OCI-LY7 (cell line): Measurements from ENCODE around the gene RNF213. TPM values are rescaled to one million over a fixed set of nuclear protein-coding genes. Genes with fewer than 3 reads are reported as not detected.
"Not testable (repeated sequence)": the region's sequence is repeated elsewhere in the genome, so short reads cannot be mapped to it uniquely, and the experiment has no call there.

Experiments
- BruUV-seq: library from RNA; stranded (reverse); fragments of 400-500 nt; replicated peaks from 2 replicates; lab custom pipeline; 2021; lab: Mats Ljungman, UMichigan
- CTCF ChIA-PET: fragments of 300-600 bp; sonication (Branson Sonifier 250); formaldehyde crosslinking; loops from one replicate; lab custom pipeline; 2022; ENCODE audit warnings: antibody characterized with exemption; ENCODE audit not compliant: unreplicated experiment; lab: Charles Lee
- POLR2A ChIA-PET: fragments of 300-600 bp; sonication (Branson Sonifier 250); formaldehyde crosslinking; loops from one replicate; lab custom pipeline; 2022; ENCODE audit warnings: antibody characterized with exemption; lab: Charles Lee
- DNase-seq: peaks from one replicate; pipeline ENCODE4 v3.0.0-alpha.2; 2015; ENCODE audit warnings: low spot score
- H2AFZ ChIP-seq: fragments of 200-600 bp; sonication (generic), shearing (Covaris generic); 2 replicates; pipeline ENCODE4 v1.6.1; 2014; ENCODE audit warnings: mild to moderate bottlenecking, antibody characterized with exemption, low read length, moderate library complexity
- H3K27ac ChIP-seq: fragments of 200-600 bp; sonication (generic); 2 replicates; pipeline ENCODE4 v1.5.1; 2014; ENCODE audit warnings: mixed run types, low read depth, mild to moderate bottlenecking, moderate library complexity, low read length, inconsistent platforms; ENCODE audit not compliant: poor library complexity, severe bottlenecking
- H3K36me3 ChIP-seq: fragments of 200-600 bp; sonication (generic); 2 replicates; pipeline ENCODE4 v1.6.1; 2014; ENCODE audit warnings: mild to moderate bottlenecking, antibody characterized with exemption, low read length, moderate library complexity, mixed read lengths; ENCODE audit not compliant: insufficient read depth
- H3K4me1 ChIP-seq: fragments of 200-600 bp; sonication (generic); 2 replicates; pipeline ENCODE4 v1.5.1; 2014; ENCODE audit warnings: mild to moderate bottlenecking, low read length; ENCODE audit not compliant: insufficient read depth, poor library complexity, severe bottlenecking
- H3K4me2 ChIP-seq: fragments of 200-600 bp; sonication (generic); 2 replicates; pipeline ENCODE4 v1.6.1; 2014; ENCODE audit warnings: mild to moderate bottlenecking, low read length
- H3K4me3 ChIP-seq: fragments of 200-600 bp; sonication (generic); 2 replicates; pipeline ENCODE4 v1.5.1; 2014; ENCODE audit warnings: mild to moderate bottlenecking, low read depth, low read length; ENCODE audit not compliant: poor library complexity, severe bottlenecking
- H3K79me2 ChIP-seq: fragments of 200-600 bp; sonication (generic); 2 replicates; pipeline ENCODE4 v1.6.1; 2016; ENCODE audit warnings: low read depth, mild to moderate bottlenecking, low read length, moderate library complexity, mixed read lengths; ENCODE audit not compliant: insufficient read depth
- H3K9me2 ChIP-seq: fragments of 200-600 bp; sonication (generic); 2 replicates; pipeline ENCODE4 v1.6.1; 2016; ENCODE audit warnings: mild to moderate bottlenecking, low read length, mixed read lengths; ENCODE audit not compliant: insufficient read depth
- H3K9me3 ChIP-seq: fragments of 200-600 bp; sonication (generic); 2 replicates; pipeline ENCODE4 v1.6.1; 2014; ENCODE audit warnings: mild to moderate bottlenecking, mixed run types, low read length, mixed read lengths
- H4K20me1 ChIP-seq: fragments of 200-600 bp; sonication (generic); 2 replicates; pipeline ENCODE4 v1.6.1; 2014; ENCODE audit warnings: mild to moderate bottlenecking, antibody characterized with exemption, low read length, moderate library complexity, mixed read lengths; ENCODE audit not compliant: insufficient read depth
- EZH2phosphoT487 ChIP-seq: fragments of 200-600 bp; sonication (generic); IDR thresholded peaks from 2 replicates; pipeline ENCODE4 v1.6.1; 2018; ENCODE audit warnings: low read depth, borderline replicate concordance, mild to moderate bottlenecking, mixed run types, antibody characterized with exemption, low read length, moderate library complexity, mixed read lengths
- intact Hi-C: fragments of 100-400 bp; cut with micrococcal nuclease; formaldehyde crosslinking; loops from one replicate; pipeline ENCODE4 v1.10.0; 2022; ENCODE audit not compliant: unreplicated experiment
- total RNA-seq, 2 experiments: library from RNA; depleted of rRNA in 1 of 2; stranded (reverse); fragments of >200 nt in 1 of 2; shearing (Covaris generic) in 1 of 2; gene quantifications; 2 replicates each; pipeline ENCODE4 v1.2.3, GENCODE V29; 2014 to 2022
- TF ChIP-seq, protein P1 (sequence below): fragments of 200-600 bp; sonication (generic); conservative IDR thresholded peaks from 2 replicates; pipeline ENCODE4 v1.5.1; 2014; ENCODE audit warnings: mild to moderate bottlenecking, antibody characterized with exemption, low read length, moderate library complexity, mixed read lengths

The RNF213 gene
- total RNA-seq, 2 experiments from 2014 or later, result 58.8 to 68.6 TPM

DNA sequence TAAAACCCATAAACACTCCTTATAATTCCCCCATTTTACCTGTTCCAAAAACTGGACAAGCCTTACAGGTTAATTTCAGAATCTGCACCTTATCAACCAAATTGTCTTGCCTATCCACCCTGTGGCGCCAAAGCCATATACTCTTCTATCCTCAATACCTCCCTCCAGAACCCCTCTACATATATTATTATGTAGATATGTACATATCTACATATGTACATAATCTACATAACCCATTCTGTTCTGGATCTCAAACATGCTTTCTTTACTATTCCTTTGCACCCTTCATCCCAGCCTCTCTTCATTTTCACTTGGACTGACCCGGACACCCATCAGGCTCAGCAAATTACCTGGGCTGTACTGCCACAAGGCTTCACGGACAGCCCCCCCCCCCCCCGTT lies 142.3 kb downstream of the RNF213 start:
- TF ChIP-seq, protein P1, sequence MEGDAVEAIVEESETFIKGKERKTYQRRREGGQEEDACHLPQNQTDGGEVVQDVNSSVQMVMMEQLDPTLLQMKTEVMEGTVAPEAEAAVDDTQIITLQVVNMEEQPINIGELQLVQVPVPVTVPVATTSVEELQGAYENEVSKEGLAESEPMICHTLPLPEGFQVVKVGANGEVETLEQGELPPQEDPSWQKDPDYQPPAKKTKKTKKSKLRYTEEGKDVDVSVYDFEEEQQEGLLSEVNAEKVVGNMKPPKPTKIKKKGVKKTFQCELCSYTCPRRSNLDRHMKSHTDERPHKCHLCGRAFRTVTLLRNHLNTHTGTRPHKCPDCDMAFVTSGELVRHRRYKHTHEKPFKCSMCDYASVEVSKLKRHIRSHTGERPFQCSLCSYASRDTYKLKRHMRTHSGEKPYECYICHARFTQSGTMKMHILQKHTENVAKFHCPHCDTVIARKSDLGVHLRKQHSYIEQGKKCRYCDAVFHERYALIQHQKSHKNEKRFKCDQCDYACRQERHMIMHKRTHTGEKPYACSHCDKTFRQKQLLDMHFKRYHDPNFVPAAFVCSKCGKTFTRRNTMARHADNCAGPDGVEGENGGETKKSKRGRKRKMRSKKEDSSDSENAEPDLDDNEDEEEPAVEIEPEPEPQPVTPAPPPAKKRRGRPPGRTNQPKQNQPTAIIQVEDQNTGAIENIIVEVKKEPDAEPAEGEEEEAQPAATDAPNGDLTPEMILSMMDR, result no peak
- no peak for TF ChIP-seq EZH2phosphoT487
- no peak for DNase-seq
- no peak overlapping the region for H3K4me3 ChIP-seq
- POLR2A ChIA-PET, result no interaction called here
- H3K27ac ChIP-seq, result no peak overlapping the region
- no peaks in the 10 kb centered on the region for H3K9me3 ChIP-seq
- no peaks in the 10 kb centered on the region for H4K20me1 ChIP-seq
- no TSS peak for BruUV-seq
- H3K4me1 ChIP-seq, result peaks cover 9% of the 10 kb centered on the region
- no peaks in the 10 kb centered on the region for H3K79me2 ChIP-seq
- no peak overlapping the region for H2AFZ ChIP-seq
- no peaks in the 10 kb centered on the region for H3K36me3 ChIP-seq
- CTCF ChIA-PET, result no interaction called here
- intact Hi-C loops, result no loop called here
- no peak overlapping the region for H3K4me2 ChIP-seq
- H3K9me2 ChIP-seq, result no peaks in the 10 kb centered on the region

DNA sequence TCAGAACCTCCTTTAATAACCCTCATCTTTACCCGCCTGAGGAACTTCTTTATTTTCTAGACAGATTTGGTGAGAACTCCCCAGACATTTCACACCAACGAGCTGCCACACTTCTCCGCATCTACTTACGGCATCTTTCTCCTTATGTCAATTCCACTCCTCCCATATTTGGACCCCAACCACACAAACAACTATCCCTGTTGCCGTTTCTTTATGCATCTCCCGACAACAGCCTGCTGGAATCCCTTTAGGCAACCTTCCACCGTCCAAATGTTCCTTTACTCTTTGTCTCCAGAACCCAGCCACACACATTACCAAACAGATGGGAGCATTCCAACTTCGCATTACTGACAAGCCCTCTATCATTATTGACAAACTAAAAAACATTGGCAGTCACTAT lies 145.5 kb downstream of the RNF213 start:
- Histone ChIP-seq H3K9me3 (no peaks in the 10 kb centered on the region), H2AFZ (no peak overlapping the region), H3K9me2 (no peaks in the 10 kb centered on the region), H3K4me1 (no peaks in the 10 kb centered on the region), H3K79me2 (no peaks in the 10 kb centered on the region), H3K4me2 (no peak overlapping the region), H4K20me1 (no peaks in the 10 kb centered on the region), H3K36me3 (no peaks in the 10 kb centered on the region), H3K27ac (no peak overlapping the region), H3K4me3 (no peak overlapping the region)
- TF ChIP-seq EZH2phosphoT487, result no peak
- TF ChIP-seq, protein P1, result no peak
- POLR2A ChIA-PET, result no interaction called here
- no peak for DNase-seq
- intact Hi-C loops, result no loop called here
- BruUV-seq, result no TSS peak
- CTCF ChIA-PET, result no interaction called here

DNA sequence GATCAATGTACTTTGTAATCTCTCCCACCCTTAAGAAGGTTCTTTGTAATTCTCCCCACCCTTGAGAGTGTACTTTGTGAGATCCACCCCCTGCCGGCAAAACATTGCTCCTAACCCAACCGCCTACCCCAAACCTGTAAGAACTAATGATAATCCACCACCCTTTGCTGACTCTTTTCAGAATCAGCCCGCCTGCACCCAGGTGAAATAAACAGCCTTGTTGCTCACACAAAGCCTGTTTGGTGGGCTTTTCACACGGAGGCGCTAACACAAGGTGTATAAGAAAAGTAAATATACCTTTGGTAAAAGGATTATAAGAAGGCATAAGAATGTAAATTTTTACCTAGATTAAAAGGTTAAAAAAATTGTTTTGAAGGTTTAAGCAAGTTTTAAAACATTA lies 147.3 kb downstream of the RNF213 start:
- H3K4me2 ChIP-seq, H3K4me1 ChIP-seq, H2AFZ ChIP-seq, H3K79me2 ChIP-seq, H3K36me3 ChIP-seq, intact Hi-C loops, H3K9me3 ChIP-seq, H3K4me3 ChIP-seq, H3K27ac ChIP-seq, DNase-seq, H3K9me2 ChIP-seq, BruUV-seq, H4K20me1 ChIP-seq, CTCF ChIA-PET, POLR2A ChIA-PET: not testable (repeated sequence)
